GM21515 (cell line): ENCODE results near the gene TMEM164.

Experiments used
- ATAC-seq: cut with Tn5 transposase; IDR thresholded peaks from one replicate; pipeline ENCODE4 v1.9.1; 2021; ENCODE audit not compliant: unreplicated experiment

TMEM164 gene

GRCh38 chrX:110036162-110037033 is 33.5 kb downstream of the TMEM164 start:
- ATAC-seq, result no peak

GRCh38 chrX:110037178-110037577 is 34.3 kb downstream of the TMEM164 start:
- no peak for ATAC-seq

GRCh38 chrX:110038900-110039299 is 36.0 kb downstream of the TMEM164 start:
- ATAC-seq, result no peak

- no peak for ATAC-seq
These were observed 39.1 kb downstream of the TMEM164 start for GRCh38 chrX:110041980-110042379.

DNA sequence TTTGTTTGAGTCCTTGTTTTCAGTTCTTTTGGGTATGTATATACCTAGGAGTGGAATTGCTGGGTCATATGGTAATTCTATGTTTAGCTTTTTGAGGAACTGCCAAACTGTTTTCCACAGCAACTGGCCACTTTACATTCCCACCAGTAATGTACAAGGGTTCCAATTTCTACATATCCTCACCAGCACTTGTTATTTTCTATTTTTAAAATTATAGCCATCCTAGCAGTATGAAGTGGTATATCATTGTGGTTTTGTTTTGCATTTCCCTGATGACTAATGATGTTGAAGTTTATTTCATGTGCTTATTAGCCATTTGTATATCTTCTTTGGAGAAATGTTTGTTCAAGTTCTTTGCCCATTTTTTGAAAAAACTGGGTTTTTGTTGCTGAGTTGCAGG is 39.6 kb downstream of the TMEM164 start:
- no peak for ATAC-seq

GRCh38 chrX:110043506-110043905 is 40.6 kb downstream of the TMEM164 start:
- ATAC-seq, result no peak

DNA sequence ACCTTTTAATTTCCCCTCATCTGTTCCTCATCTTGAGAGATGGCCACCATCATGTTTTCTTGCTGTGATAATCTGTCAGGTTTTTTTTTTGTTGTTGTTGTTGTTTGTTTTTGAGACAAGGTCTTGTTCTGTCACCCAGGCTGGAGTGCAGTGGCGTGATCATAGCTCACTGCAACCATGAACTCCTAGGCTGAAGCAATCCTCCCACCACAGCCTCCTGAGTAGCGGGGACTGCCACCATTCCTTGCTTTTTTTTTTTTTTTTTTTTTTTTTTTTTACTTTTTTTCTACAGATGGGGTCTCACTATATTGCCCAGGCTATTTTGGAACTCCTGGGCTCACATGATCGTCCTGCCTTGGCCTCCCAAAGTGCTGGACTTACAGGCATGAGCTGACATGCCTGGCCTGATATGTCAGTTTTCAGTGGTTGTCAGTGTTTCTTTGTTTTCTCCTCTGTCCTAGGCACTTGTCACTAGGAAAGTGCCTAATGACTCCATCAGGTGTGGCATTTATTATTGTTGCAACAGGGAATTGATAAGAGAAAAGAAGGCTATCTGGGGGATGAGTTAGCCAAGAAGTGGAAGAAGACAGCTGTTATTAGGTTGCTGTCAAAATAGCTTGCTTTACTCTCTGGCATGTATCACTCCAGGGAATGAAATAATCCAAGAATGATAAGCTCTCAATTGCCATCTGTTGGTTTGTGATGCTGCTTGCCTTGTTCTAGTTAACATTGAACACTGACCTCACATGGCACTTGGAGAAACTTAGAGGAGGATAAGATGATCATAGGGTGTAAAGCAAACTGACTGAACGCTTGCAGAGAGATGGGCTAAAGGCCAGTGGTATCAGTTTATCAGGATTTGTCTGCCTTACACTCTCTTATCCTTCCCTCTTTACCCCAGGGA is 41.7 kb downstream of the TMEM164 start:
- no peak for ATAC-seq

DNA sequence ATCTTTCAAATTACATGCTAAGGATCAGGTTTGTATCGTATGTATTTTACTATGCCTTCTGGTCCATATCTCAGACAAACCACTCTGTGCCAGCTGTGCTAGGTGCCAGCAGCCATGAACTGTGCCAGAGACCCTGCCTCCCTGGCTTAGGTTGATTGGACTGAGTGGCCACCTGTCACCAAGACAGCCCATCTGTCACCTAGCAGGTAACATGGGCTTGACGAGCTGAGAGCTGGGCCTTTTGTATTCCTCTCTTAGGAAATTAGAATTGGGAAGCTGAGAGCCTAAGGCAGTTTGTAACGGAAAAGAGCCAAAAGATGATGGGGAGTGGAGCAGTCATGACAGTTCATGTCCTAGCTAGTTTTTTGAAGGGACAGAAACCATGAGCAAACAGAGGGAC is 42.5 kb downstream of the TMEM164 start:
- ATAC-seq, result no peak

GRCh38 chrX:110046001-110046400 is 43.1 kb downstream of the TMEM164 start:
- ATAC-seq, result no peak

- no peak for ATAC-seq
These were observed 44.1 kb downstream of the TMEM164 start for GRCh38 chrX:110046971-110047370.

- no peak for ATAC-seq
These were observed 46.2 kb downstream of the TMEM164 start for GRCh38 chrX:110049096-110049495.

- no peak for ATAC-seq
These were observed 47.5 kb downstream of the TMEM164 start for GRCh38 chrX:110050386-110050785.

DNA sequence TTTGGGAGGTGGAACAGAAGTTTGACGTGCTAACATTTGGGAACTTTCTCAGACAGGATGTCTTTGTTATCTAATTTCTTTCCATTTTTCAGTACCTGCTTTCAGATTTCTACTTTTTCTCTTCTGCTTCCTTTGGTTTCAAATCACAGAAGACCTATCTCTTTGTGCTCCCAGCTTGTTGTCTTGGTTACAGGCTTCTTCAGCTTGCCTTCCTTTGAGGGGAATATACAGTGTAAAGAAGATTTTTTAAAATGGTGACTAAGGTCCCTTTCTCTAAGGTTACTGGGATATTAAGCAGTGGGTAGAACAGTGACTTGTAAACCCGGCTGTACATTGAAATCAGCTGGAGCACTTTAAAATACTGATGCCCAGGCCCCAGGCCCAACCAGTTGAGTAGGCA is 48.0 kb downstream of the TMEM164 start:
- no peak for ATAC-seq

- no peak for ATAC-seq
These were observed 48.6 kb downstream of the TMEM164 start for GRCh38 chrX:110051559-110051958.

GRCh38 chrX:110052303-110052702 is 49.4 kb downstream of the TMEM164 start:
- ATAC-seq, result no peak

DNA sequence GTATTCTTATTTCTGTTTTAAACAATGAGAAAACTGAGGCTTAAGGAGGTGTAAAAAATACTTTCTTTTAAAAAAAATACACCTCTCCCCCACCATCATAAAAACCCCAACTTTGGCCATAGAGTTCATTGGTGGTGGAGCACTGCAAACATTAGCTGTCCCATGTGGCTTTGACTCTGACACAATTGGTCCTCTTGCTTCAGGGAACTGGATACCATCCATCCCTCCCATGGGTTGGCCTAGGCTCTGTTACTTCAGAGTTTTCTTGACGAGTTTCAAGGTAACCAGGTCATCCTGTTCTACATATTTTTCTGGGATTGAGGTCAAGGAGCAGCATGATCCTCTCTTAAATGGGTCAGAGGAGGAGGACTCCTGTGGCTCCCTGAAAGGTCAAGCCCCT is 50.5 kb downstream of the TMEM164 start:
- no peak for ATAC-seq

DNA sequence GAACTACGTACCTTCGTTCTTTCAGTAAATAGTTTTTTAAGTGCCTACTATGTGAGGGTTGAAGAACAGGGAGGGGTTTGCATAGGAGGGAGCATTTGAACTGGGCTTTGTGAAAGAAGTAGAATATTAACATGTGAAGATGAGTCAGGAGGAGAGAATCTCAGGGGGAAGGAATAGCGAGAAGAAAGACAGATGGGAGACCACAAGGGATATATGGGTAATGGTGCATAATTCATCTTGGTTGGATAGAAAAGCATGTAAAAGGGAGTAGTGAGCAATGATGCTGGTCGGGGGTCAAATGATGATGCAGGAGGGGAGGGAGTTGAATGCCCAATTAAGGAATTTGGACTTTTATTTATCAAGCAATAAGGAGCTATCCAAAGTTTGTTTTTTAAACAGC is 52.7 kb downstream of the TMEM164 start:
- ATAC-seq, result no peak

- ATAC-seq, result no peak
These were observed 53.5 kb downstream of the TMEM164 start for GRCh38 chrX:110056419-110056818.

DNA sequence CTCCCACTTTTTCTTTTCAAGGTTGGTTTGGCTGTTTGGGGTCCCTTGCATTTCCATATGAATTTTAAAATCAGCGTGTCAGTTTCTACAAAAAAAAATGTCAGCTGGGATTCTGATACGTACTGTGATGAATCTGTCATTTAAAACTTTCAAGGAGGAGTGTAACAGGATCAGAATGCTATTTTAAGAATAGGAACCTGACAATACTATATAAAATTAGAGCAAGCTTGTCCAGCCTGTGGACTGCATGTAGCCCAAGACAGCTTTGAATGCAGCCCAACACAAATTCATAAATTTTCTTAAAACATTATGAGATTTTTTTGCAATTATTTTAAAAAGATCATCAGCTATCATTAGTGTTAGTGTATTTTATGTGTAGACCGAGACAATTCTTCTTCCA is 56.5 kb downstream of the TMEM164 start:
- no peak for ATAC-seq

- no peak for ATAC-seq
These were observed 57.4 kb downstream of the TMEM164 start for GRCh38 chrX:110060317-110060716.

DNA sequence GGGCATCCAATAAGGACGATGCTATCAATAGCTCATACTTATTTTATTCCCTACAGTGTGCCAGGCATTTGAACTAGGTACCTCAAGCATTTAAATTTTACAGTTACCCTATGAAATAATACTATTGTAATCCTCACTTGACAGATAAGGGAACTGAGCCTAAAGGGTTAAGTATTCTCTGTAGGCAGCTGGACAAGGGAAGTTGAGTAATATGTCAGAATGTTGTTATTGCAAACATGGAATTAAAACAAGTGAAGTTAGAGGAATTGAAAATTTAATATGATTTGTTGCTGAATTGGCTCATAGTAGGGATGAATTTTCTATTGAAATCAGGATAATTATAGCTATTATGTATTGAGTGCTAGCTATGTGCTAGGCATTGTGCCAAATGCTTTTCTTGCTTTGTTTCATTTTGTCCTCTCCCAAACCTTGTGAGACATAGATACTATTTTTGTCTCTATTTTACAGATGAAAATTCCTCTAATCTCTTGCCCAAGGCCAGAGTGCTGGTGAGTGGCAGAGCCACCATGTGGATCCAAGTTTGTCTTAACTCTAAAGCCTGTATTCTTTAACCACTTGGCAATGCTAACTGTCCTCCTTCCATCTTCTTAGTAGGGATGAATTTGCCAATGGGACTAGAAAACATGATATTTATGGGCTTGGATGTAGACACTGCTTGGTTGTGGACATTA is 58.1 kb downstream of the TMEM164 start:
- ATAC-seq, result no peak
